NCI-H748 treated with DMSO at 0.1 percent for 48 hours (cell line): ENCODE measurements around the gene MDGA2.
A peak's percentile ranks its signal among the peaks of the same experiment; 100 is the strongest.
"Not testable (repeated sequence)": the region's sequence is repeated elsewhere in the genome, so short reads cannot be mapped to it uniquely, and the experiment has no call there.

Experiments
- DNase-seq: peaks from one replicate; lab custom pipeline; 2025; lab: John Stamatoyannopoulos, UW

MDGA2 gene

GRCh38 chr14:46915539-46915938, 759.9 kb downstream of the MDGA2 start:
- not testable (repeated sequence) for DNase-seq

GRCh38 chr14:46902837-46903236, 772.6 kb downstream of the MDGA2 start:
- no peak for DNase-seq

GRCh38 chr14:46894476-46894875, 780.9 kb downstream of the MDGA2 start:
- no peak for DNase-seq

- no peak for DNase-seq
Observed at GRCh38 chr14:46887144-46887543, 788.3 kb downstream of the MDGA2 start.

- no peak for DNase-seq
Observed at GRCh38 chr14:46885566-46885965, 789.8 kb downstream of the MDGA2 start.

GRCh38 chr14:46861753-46862152, 813.7 kb downstream of the MDGA2 start:
- DNase-seq, result no peak

GRCh38 chr14:46840944-46841720, 834.3 kb downstream of the MDGA2 start:
- no peak for DNase-seq

- DNase-seq, result no peak
Observed at GRCh38 chr14:46820291-46820690, 855.1 kb downstream of the MDGA2 start.

GRCh38 chr14:46819117-46819516, 856.3 kb downstream of the MDGA2 start:
- no peak for DNase-seq

GRCh38 chr14:46818147-46818546, 857.3 kb downstream of the MDGA2 start:
- peak; percentile 84 for DNase-seq

- no peak for DNase-seq
Observed at GRCh38 chr14:46793144-46793543, 882.3 kb downstream of the MDGA2 start.
